ENCODE data around the gene BORCS8. TPM values are rescaled to one million over a fixed set of nuclear protein-coding genes. Genes with fewer than 3 reads are reported as not detected.
"Not testable (repeated sequence)": the region's sequence is repeated elsewhere in the genome, so short reads cannot be mapped to it uniquely, and the experiment has no call there.

The BORCS8 gene
- total and polyA plus RNA-seq, 2 of the 4 experiments (the other 2 are of a cell fraction) = 16.7 to 33.9 TPM

- intact Hi-C loops (cut with micrococcal nuclease) (loop anchor here (10.0 kb wide), 1 partner anchor 175 kb away; the partner anchor contains the start of genes MAU2 and SUGP1), dilution Hi-C loops (cut with HindIII; ENCODE audit: low sequenced_read_pairs, unreplicated experiment) (no loop called here), in situ Hi-C loops (cut with MboI; ENCODE audit: low sequenced_read_pairs) (no loop called here)
- Histone ChIP-seq H3K4ac (ENCODE audit: low read depth, low read length) (no peak overlapping the region), H3K4me2 (ENCODE audit: low read depth, low read length) (no peak overlapping the region), H2BK120ac (ENCODE audit: low read depth, low read length) (no peak overlapping the region), H3K18ac (ENCODE audit: low read depth, low read length) (no peak overlapping the region), H4K8ac (ENCODE audit: low read depth in 2 of 2, low read length in 2 of 2) (no peak overlapping the region), H3K27ac (ENCODE audit: insufficient read depth, low read length) (no peak overlapping the region), H3K56ac (ENCODE audit: extremely low read depth, insufficient read depth, low read length) (no peak overlapping the region), H3K9me1 (ENCODE audit: insufficient read depth, low read length) (no peaks in the 10 kb centered on the region), H3K23ac (ENCODE audit: low read depth, low read length) (no peak overlapping the region), H2AK5ac (ENCODE audit: low read depth, low read length) (no peak overlapping the region), H3K14ac (replicated peaks; ENCODE audit: low read depth, low read length) (no peak overlapping the region), H3K4me3 (ENCODE audit: insufficient read depth, low read depth, low read length) (no peak overlapping the region), H4K91ac (ENCODE audit: insufficient read depth, low read depth, low read length) (no peak overlapping the region), H4K5ac (ENCODE audit: low read depth, low read length) (no peak overlapping the region), H2AFZ (replicated peaks; ENCODE audit: low read length, poor library complexity) (no peak overlapping the region), H3K36me3 (ENCODE audit: control insufficient read depth, insufficient read depth, low read length) (peaks cover 12% of the 10 kb centered on the region), H3K9me3 (ENCODE audit: control insufficient read depth, insufficient read depth, low read length) (no peaks in the 10 kb centered on the region), H2AK9ac (replicated peaks; ENCODE audit: low read depth, low read length, poor library complexity) (peak overlapping the region; percentile 42), H2BK15ac (ENCODE audit: low read depth, low read length) (no peak overlapping the region), H3K27me3 (ENCODE audit: control insufficient read depth, insufficient read depth, low read length) (no peaks in the 10 kb centered on the region), H3K9ac (ENCODE audit: low read depth, low read length) (no peak overlapping the region), H2BK5ac (ENCODE audit: low read depth, low read length, poor library complexity, severe bottlenecking) (no peak overlapping the region), H2BK20ac (ENCODE audit: low read depth, low read length) (no peak overlapping the region), H4K20me1 (ENCODE audit: insufficient read depth, low read length) (no peaks in the 10 kb centered on the region), H3K4me1 (ENCODE audit: control insufficient read depth, insufficient read depth, low read length) (peaks cover 2% of the 10 kb centered on the region; the same call in 1 of the 2 replicates), H3K79me1 (ENCODE audit: low read depth in 1 of 2, low read length in 2 of 2) (no peaks in the 10 kb centered on the region)
- BruUV-seq (replicated peaks) = no TSS peak
- ChIA-PET POLR2A (ENCODE audit: unreplicated experiment) (interaction anchor here (0.6 kb wide), 1 partner anchor 124 kb away, joined by 4 read pairs; no protein-coding TSS in a partner anchor), CTCF (no interaction called here)
- TF ChIP-seq BHLHE40 (IDR thresholded peaks at IDR 0.05; ENCODE audit: low read depth, low read length) = no peak
- TF ChIP-seq POLR2A (IDR thresholded peaks at IDR 0.05; ENCODE audit: low read depth, low read length) = no peak
- TF ChIP-seq FOS (IDR thresholded peaks at IDR 0.05; ENCODE audit: low read depth, low read length) = no peak
- no peak for TF ChIP-seq MXI1 (IDR thresholded peaks at IDR 0.05; ENCODE audit: borderline replicate concordance, low read depth, low read length)
- TF ChIP-seq USF2 (IDR thresholded peaks at IDR 0.05; ENCODE audit: low read depth, low read length) = no peak
- no peak for TF ChIP-seq CEBPB (IDR thresholded peaks at IDR 0.05; ENCODE audit: low read depth, low read length)
- no peak for TF ChIP-seq RCOR1 (IDR thresholded peaks at IDR 0.05; ENCODE audit: insufficient replicate concordance, low read length)
- TF ChIP-seq MAZ (IDR thresholded peaks at IDR 0.05; ENCODE audit: borderline replicate concordance, low read depth, low read length) = no peak
- ATAC-seq (ENCODE audit: low read depth) (no peak), DNase-seq (no peak)
- WGBS, 2 experiments (ENCODE audit: extremely low coverage in 2 of 2, insufficient read length in 1 of 2) = no CpG with 5 or more reads among the region's 2 CpGs
These were observed 42.5 kb downstream of the BORCS8 start for GRCh38 chr19:19149435-19149834.

- in situ Hi-C loops (cut with MboI; ENCODE audit: low sequenced_read_pairs) = not testable (repeated sequence)
These were observed 43.4 kb downstream of the BORCS8 start for GRCh38 chr19:19148504-19148903.

More at GRCh38 chr19:19148504-19148903, 43.4 kb downstream of the BORCS8 start:
- H3K9me3 ChIP-seq (ENCODE audit: control insufficient read depth, insufficient read depth, low read length); H3K4me2 ChIP-seq (ENCODE audit: low read depth, low read length); H2AFZ ChIP-seq (replicated peaks; ENCODE audit: low read length, poor library complexity); H3K4ac ChIP-seq (ENCODE audit: low read depth, low read length); H3K23ac ChIP-seq (ENCODE audit: low read depth, low read length); H4K91ac ChIP-seq (ENCODE audit: insufficient read depth, low read depth, low read length); H3K9me1 ChIP-seq (ENCODE audit: insufficient read depth, low read length); H3K4me3 ChIP-seq (ENCODE audit: insufficient read depth, low read depth, low read length); H4K5ac ChIP-seq (ENCODE audit: low read depth, low read length); DNase-seq; H3K79me1 ChIP-seq (ENCODE audit: low read depth in 1 of 2, low read length in 2 of 2); POLR2A ChIA-PET (ENCODE audit: unreplicated experiment); H4K8ac ChIP-seq (ENCODE audit: low read depth in 2 of 2, low read length in 2 of 2); H3K27me3 ChIP-seq (ENCODE audit: control insufficient read depth, insufficient read depth, low read length); H3K27ac ChIP-seq (ENCODE audit: insufficient read depth, low read length); H3K18ac ChIP-seq (ENCODE audit: low read depth, low read length); H2BK5ac ChIP-seq (ENCODE audit: low read depth, low read length, poor library complexity, severe bottlenecking); BruUV-seq (replicated peaks); H2BK120ac ChIP-seq (ENCODE audit: low read depth, low read length); H3K9ac ChIP-seq (ENCODE audit: low read depth, low read length); ATAC-seq (ENCODE audit: low read depth); dilution Hi-C loops (cut with HindIII; ENCODE audit: low sequenced_read_pairs, unreplicated experiment); H2AK9ac ChIP-seq (replicated peaks; ENCODE audit: low read depth, low read length, poor library complexity); H2AK5ac ChIP-seq (ENCODE audit: low read depth, low read length); H3K4me1 ChIP-seq (ENCODE audit: control insufficient read depth, insufficient read depth, low read length); H3K14ac ChIP-seq (replicated peaks; ENCODE audit: low read depth, low read length); H2BK15ac ChIP-seq (ENCODE audit: low read depth, low read length); H2BK20ac ChIP-seq (ENCODE audit: low read depth, low read length); H4K20me1 ChIP-seq (ENCODE audit: insufficient read depth, low read length); H3K56ac ChIP-seq (ENCODE audit: extremely low read depth, insufficient read depth, low read length): not testable (repeated sequence)
- intact Hi-C loops (cut with micrococcal nuclease) = loop anchor here (10.0 kb wide), 1 partner anchor 176 kb away; the partner anchor contains the start of genes MAU2 and SUGP1
- H3K36me3 ChIP-seq (ENCODE audit: control insufficient read depth, insufficient read depth, low read length) = peaks cover 12% of the 10 kb centered on the region
- CTCF ChIA-PET = interaction anchor here (0.6 to 1.2 kb wide), 2 partner anchors 26 to 70 kb away, joined by 4 to 8 read pairs; no protein-coding TSS in a partner anchor
- WGBS, 2 experiments (ENCODE audit: extremely low coverage in 2 of 2, insufficient read length in 1 of 2) = no CpG with 5 or more reads among the region's 8 CpGs

Data from IMR-90 (cell line).